ENCODE data around the gene TXNRD3.

- TF ChIP-seq, protein P1, sequence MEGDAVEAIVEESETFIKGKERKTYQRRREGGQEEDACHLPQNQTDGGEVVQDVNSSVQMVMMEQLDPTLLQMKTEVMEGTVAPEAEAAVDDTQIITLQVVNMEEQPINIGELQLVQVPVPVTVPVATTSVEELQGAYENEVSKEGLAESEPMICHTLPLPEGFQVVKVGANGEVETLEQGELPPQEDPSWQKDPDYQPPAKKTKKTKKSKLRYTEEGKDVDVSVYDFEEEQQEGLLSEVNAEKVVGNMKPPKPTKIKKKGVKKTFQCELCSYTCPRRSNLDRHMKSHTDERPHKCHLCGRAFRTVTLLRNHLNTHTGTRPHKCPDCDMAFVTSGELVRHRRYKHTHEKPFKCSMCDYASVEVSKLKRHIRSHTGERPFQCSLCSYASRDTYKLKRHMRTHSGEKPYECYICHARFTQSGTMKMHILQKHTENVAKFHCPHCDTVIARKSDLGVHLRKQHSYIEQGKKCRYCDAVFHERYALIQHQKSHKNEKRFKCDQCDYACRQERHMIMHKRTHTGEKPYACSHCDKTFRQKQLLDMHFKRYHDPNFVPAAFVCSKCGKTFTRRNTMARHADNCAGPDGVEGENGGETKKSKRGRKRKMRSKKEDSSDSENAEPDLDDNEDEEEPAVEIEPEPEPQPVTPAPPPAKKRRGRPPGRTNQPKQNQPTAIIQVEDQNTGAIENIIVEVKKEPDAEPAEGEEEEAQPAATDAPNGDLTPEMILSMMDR (IDR thresholded peaks at IDR 0.05), result no peak
- no peak for TF ChIP-seq POLR2A (IDR thresholded peaks at IDR 0.05)
These were observed 36.8 kb upstream of the TXNRD3 start for GRCh38 chr3:126691765-126692164.
